H1 (cell line): Measurements from ENCODE around the gene MYLK4. TPM values are rescaled to one million over a fixed set of nuclear protein-coding genes. Genes with fewer than 3 reads are reported as not detected.

Experiments used
- CTCF ChIA-PET: fragments of 300-600 bp; sonication (Branson Sonifier 250); formaldehyde crosslinking; loops from one replicate; lab custom pipeline; 2021; ENCODE audit not compliant: partially characterized antibody; lab: Charles Lee
- POLR2A ChIA-PET: fragments of 300-600 bp; sonication (Branson Sonifier 250); formaldehyde crosslinking; loops from one replicate; lab custom pipeline; 2021; ENCODE audit warnings: inconsistent platforms; ENCODE audit not compliant: partially characterized antibody; lab: Charles Lee
- DNase-seq, 2 experiments: peaks; one replicate each; pipeline versions ENCODE4 v3.0.0 to v3.0.0-alpha.2; 2010 to 2022; ENCODE audit warnings: low spot score in 2 of 2, low read depth in 1 of 2, mixed read lengths in 1 of 2
- FAIRE-seq: peaks from 2 replicates; lab custom pipeline; 2011; peaks lifted over from hg19 to GRCh38; lab: Jason Lieb, UNC
- H2AFZ ChIP-seq: 2 replicates; pipeline ENCODE4 v1.8.1; 2012; ENCODE audit warnings: low read length, inconsistent platforms
- H2AK5ac ChIP-seq: 2 replicates; pipeline ENCODE4 v1.6.1; 2013; ENCODE audit warnings: low read depth, low read length
- H2BK120ac ChIP-seq: replicated peaks from 2 replicates; pipeline ENCODE3; 2013; ENCODE audit warnings: low read depth, low read length, inconsistent platforms
- H2BK12ac ChIP-seq: 2 replicates; pipeline ENCODE4 v1.6.1; 2013; ENCODE audit warnings: low read depth, low read length
- H2BK15ac ChIP-seq: 2 replicates; pipeline ENCODE4 v1.6.1; 2013; ENCODE audit warnings: low read length
- H2BK20ac ChIP-seq: 2 replicates; pipeline ENCODE4 v1.6.1; 2013; ENCODE audit warnings: low read length
- H2BK5ac ChIP-seq: 2 replicates; pipeline ENCODE4 v1.6.1; 2013; ENCODE audit warnings: low read depth, low read length
- H3K14ac ChIP-seq: 2 replicates; pipeline ENCODE4 v1.6.1; 2013; ENCODE audit warnings: inconsistent platforms; ENCODE audit not compliant: insufficient read length
- H3K18ac ChIP-seq: 2 replicates; pipeline ENCODE4 v1.6.1; 2013; ENCODE audit warnings: low read length; ENCODE audit errors: extremely low read depth
- H3K23ac ChIP-seq: 2 replicates; pipeline ENCODE4 v1.6.1; 2013; ENCODE audit warnings: inconsistent platforms; ENCODE audit not compliant: insufficient read length
- H3K23me2 ChIP-seq: 2 replicates; pipeline ENCODE4 v1.6.1; 2013; ENCODE audit warnings: low read depth, low read length
- H3K27ac ChIP-seq: 2 replicates; pipeline ENCODE4 v1.6.1; 2011; ENCODE audit warnings: low read depth, low read length, inconsistent platforms
- H3K27me3 ChIP-seq, 4 experiments: replicated peaks in 1 of 4; 1 replicate in 1 of 4; 2 replicates in 3 of 4; pipeline versions ENCODE4 v1.6.1 to v1.8.1; 2011 to 2013; ENCODE audit warnings: low read length in 3 of 4, mild to moderate bottlenecking in 3 of 4, inconsistent platforms in 2 of 4, mixed read lengths in 2 of 4, moderate library complexity in 1 of 4; ENCODE audit not compliant: control insufficient read depth in 3 of 4, insufficient read depth in 3 of 4; ENCODE audit errors: extremely low read depth in 1 of 4
- H3K36me3 ChIP-seq, 4 experiments: 2 replicates each; pipeline versions ENCODE4 v1.6.1 to v1.8.1; 2011 to 2013; ENCODE audit warnings: mild to moderate bottlenecking in 4 of 4, low read length in 3 of 4, moderate library complexity in 2 of 4, control low read depth in 1 of 4, inconsistent platforms in 1 of 4; ENCODE audit not compliant: insufficient read depth in 4 of 4, control insufficient read depth in 2 of 4
- H3K4ac ChIP-seq: replicated peaks from 2 replicates; pipeline ENCODE3; 2013; ENCODE audit warnings: low read length, low read depth, mixed read lengths, inconsistent platforms; ENCODE audit not compliant: insufficient read length
- H3K4me1 ChIP-seq, 4 experiments: replicated peaks in 1 of 4; 1 replicate in 1 of 4; 2 replicates in 3 of 4; pipeline versions ENCODE4 v1.6.1 to v1.8.1; 2011 to 2013; ENCODE audit warnings: low read length in 3 of 4, inconsistent platforms in 2 of 4, mixed read lengths in 1 of 4; ENCODE audit not compliant: insufficient read depth in 4 of 4, control insufficient read depth in 3 of 4
- H3K4me2 ChIP-seq, 2 experiments: 2 replicates each; pipeline versions ENCODE4 v1.6.1 to v1.8.1; 2011 to 2013; ENCODE audit warnings: low read depth in 2 of 2, low read length in 2 of 2, control low read depth in 1 of 2, inconsistent platforms in 1 of 2, mild to moderate bottlenecking in 1 of 2; ENCODE audit not compliant: insufficient read depth in 1 of 2
- H3K4me3 ChIP-seq, 4 experiments: fragments of 200-600, 300-600 bp in 1 of 4; sonication (generic), shearing (Covaris generic), sonication (Bioruptor Twin) in 1 of 4; 2 replicates each; pipeline versions ENCODE4 v1.5.1 to v1.8.1; 2011 to 2016; ENCODE audit warnings: low read length in 4 of 4, low read depth in 3 of 4, control low read depth in 2 of 4, inconsistent platforms in 2 of 4, mild to moderate bottlenecking in 2 of 4, mixed read lengths in 1 of 4, moderate library complexity in 1 of 4; ENCODE audit not compliant: insufficient read depth in 2 of 4; ENCODE audit errors: extremely low read depth in 1 of 4
- H3K56ac ChIP-seq: replicated peaks from 2 replicates; pipeline ENCODE3; 2013; ENCODE audit warnings: low read depth, mild to moderate bottlenecking, mixed read lengths, low read length, inconsistent platforms; ENCODE audit not compliant: insufficient read length
- H3K79me1 ChIP-seq: 2 replicates; pipeline ENCODE4 v1.6.1; 2013; ENCODE audit warnings: low read depth, low read length, control low read depth
- H3K79me2 ChIP-seq, 2 experiments: 2 replicates each; pipeline versions ENCODE4 v1.6.1 to v1.8.1; 2012 to 2013; ENCODE audit warnings: low read length in 2 of 2, mild to moderate bottlenecking in 2 of 2, inconsistent platforms in 1 of 2; ENCODE audit not compliant: insufficient read depth in 2 of 2, control insufficient read depth in 1 of 2
- H3K9ac ChIP-seq, 4 experiments: replicated peaks in 1 of 4; 1 replicate in 1 of 4; 2 replicates in 3 of 4; pipeline versions ENCODE4 v1.6.1 to v1.8.1; 2011 to 2013; ENCODE audit warnings: low read depth in 3 of 4, low read length in 3 of 4, control low read depth in 2 of 4, mild to moderate bottlenecking in 2 of 4, moderate library complexity in 2 of 4, inconsistent platforms in 1 of 4; ENCODE audit errors: extremely low read depth in 1 of 4
- H3K9me3 ChIP-seq, 2 experiments: 2 replicates each; pipeline versions ENCODE4 v1.6.1 to v1.8.1; 2012 to 2013; ENCODE audit warnings: mild to moderate bottlenecking in 2 of 2, moderate library complexity in 2 of 2, control low read depth in 1 of 2, inconsistent platforms in 1 of 2, low read depth in 1 of 2, low read length in 1 of 2, mixed read lengths in 1 of 2; ENCODE audit not compliant: insufficient read depth in 2 of 2
- H4K20me1 ChIP-seq, 2 experiments: replicated peaks in 1 of 2; 2 replicates each; pipeline versions ENCODE3 to v1.8.1; 2011 to 2013; ENCODE audit warnings: inconsistent platforms in 2 of 2, low read length in 2 of 2, mild to moderate bottlenecking in 1 of 2; ENCODE audit not compliant: insufficient read depth in 2 of 2, control insufficient read depth in 1 of 2
- H4K5ac ChIP-seq: 2 replicates; pipeline ENCODE4 v1.6.1; 2013; ENCODE audit warnings: low read length, low read depth, mixed read lengths, inconsistent platforms; ENCODE audit not compliant: insufficient read length
- H4K8ac ChIP-seq: 2 replicates; pipeline ENCODE4 v1.8.0; 2013; ENCODE audit warnings: mild to moderate bottlenecking, moderate library complexity, low read length, inconsistent platforms; ENCODE audit not compliant: insufficient read depth; ENCODE audit errors: extremely low read depth
- H4K91ac ChIP-seq: replicated peaks from 2 replicates; pipeline ENCODE3; 2013; ENCODE audit warnings: low read length, mixed read lengths, inconsistent platforms; ENCODE audit not compliant: insufficient read length
- BCL11A ChIP-seq, 2 experiments: IDR thresholded peaks; one replicate each; pipeline ENCODE4 v1.6.1; 2011; ENCODE audit warnings: low read depth in 2 of 2, low read length in 2 of 2, mild to moderate bottlenecking in 2 of 2
- CREB1 ChIP-seq: IDR thresholded peaks from 2 replicates; pipeline ENCODE4 v1.6.1; 2012; ENCODE audit warnings: inconsistent platforms
- HDAC6 ChIP-seq: IDR thresholded peaks from one replicate; pipeline ENCODE4 v1.7.1; 2012; ENCODE audit warnings: low read depth, mild to moderate bottlenecking, inconsistent platforms, low read length, moderate library complexity
- JUND ChIP-seq: IDR thresholded peaks from 2 replicates; pipeline ENCODE4 v1.6.1; 2011; ENCODE audit warnings: mild to moderate bottlenecking, improper control_type of control experiment, low read length
- KDM4A ChIP-seq: IDR thresholded peaks from one replicate; pipeline ENCODE4 v1.7.1; 2012; ENCODE audit warnings: low read depth, mild to moderate bottlenecking, moderate library complexity, low read length, inconsistent platforms; ENCODE audit not compliant: severe bottlenecking
- NANOG ChIP-seq: IDR thresholded peaks from 2 replicates; pipeline ENCODE4 v1.6.1; 2011; ENCODE audit warnings: low read length, low read depth, mild to moderate bottlenecking, inconsistent platforms; ENCODE audit not compliant: insufficient read depth, poor library complexity, severe bottlenecking
- RBBP5 ChIP-seq: IDR thresholded peaks from 2 replicates; pipeline ENCODE4 v1.7.1; 2012; ENCODE audit warnings: low read depth, mild to moderate bottlenecking, inconsistent platforms, low read length, moderate library complexity, borderline replicate concordance
- SP1 ChIP-seq: IDR thresholded peaks from 2 replicates; pipeline ENCODE4 v1.6.1; 2011; ENCODE audit warnings: low read depth, low read length
- SP2 ChIP-seq: IDR thresholded peaks from 2 replicates; pipeline ENCODE4 v1.6.1; 2012; ENCODE audit warnings: mild to moderate bottlenecking, low read length, inconsistent platforms
- TAF7 ChIP-seq: optimal IDR thresholded peaks from 2 replicates; pipeline ENCODE3; 2011; ENCODE audit warnings: low read depth, mild to moderate bottlenecking, inconsistent platforms, low read length, moderate library complexity, borderline replicate concordance
- TCF12 ChIP-seq: IDR thresholded peaks from 2 replicates; pipeline ENCODE4 v1.6.1; 2011; ENCODE audit warnings: low read depth, mild to moderate bottlenecking, low read length
- ZNF274 ChIP-seq: IDR thresholded peaks from 2 replicates; pipeline ENCODE4 v1.7.0; 2012; ENCODE audit warnings: low read length, borderline replicate concordance; ENCODE audit errors: extremely low read depth
- WGBS, 2 experiments: shearing (Covaris generic) in 1 of 2; methylation state at CpG; one replicate each; pipeline versions ENCODE4 v1.1.6 to v1.1.7; 2013 to 2015; ENCODE audit warnings: low lambda C conversion rate in 2 of 2, mixed read lengths in 2 of 2, inconsistent platforms in 1 of 2, low coverage in 1 of 2, missing lambda C conversion rate in 1 of 2; ENCODE audit not compliant: insufficient replicate concordance in 2 of 2, insufficient coverage in 1 of 2, insufficient read length in 1 of 2; ENCODE audit errors: extremely low coverage in 1 of 2, missing lambda C conversion rate in 1 of 2; 5-methylcytosine and 5-hydroxymethylcytosine counted together
- polyA plus RNA-seq, 7 experiments: library from polyadenylated mRNA; depleted of rRNA in 3 of 7; stranded (reverse) in 5 of 7; unstranded in 2 of 7; fragments of >200 nt in 5 of 7; fragments of 200-250 nt in 2 of 7; gene quantifications; 1 replicate in 5 of 7; 2 replicates in 1 of 7; 4 replicates in 1 of 7; pipeline versions ENCODE4 v1.2.1 to v1.2.3, GENCODE V29; 2011 to 2013; ENCODE audit warnings: missing spikeins in 2 of 7, mixed read lengths in 2 of 7
- total RNA-seq: library from RNA; stranded (reverse); fragmentation: NEBNext Ultra II Directional; extraction: Animal tissue kit (Norgen Biotek cat#: 25700); gene quantifications from 2 replicates; pipeline ENCODE4 v1.2.1, GENCODE V29; 2021
- TF ChIP-seq, protein P1 (sequence below): IDR thresholded peaks from 2 replicates; pipeline ENCODE4 v1.6.1; 2011; ENCODE audit warnings: low read length, improper control_type of control experiment

Gene MYLK4
- total and polyA plus RNA-seq, 2 of the 8 experiments (the other 6 are each of a cell fraction or from before 2014, with no cell fraction given) = 0.11 to 0.17 TPM

DNA sequence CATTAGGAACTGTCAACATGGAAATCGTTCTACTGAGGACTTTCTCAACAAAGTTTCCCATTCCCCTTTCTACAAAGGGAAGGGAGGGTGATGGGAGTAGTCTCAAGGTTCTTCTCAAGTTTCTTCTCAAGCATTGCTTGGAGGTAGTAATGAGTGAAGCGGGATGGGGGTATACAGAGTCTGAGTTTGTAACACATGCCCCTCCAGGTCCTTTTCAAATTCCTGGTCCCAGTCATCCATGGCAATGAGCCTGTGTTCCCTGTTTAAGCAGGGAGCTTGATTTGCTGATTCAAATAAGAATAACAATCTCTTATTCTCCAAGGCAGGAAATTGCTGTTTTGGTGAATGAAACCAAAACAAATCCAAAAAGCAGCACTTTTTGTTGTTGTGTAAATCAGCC lies 45.5 kb downstream of the MYLK4 start:
- Histone ChIP-seq H2AFZ (peak overlapping the region; percentile 58; the same call in 1 of the 2 replicates), H3K4ac (no peak overlapping the region), H3K79me1 (no peaks in the 10 kb centered on the region), H3K27ac (no peak overlapping the region), H3K18ac (no peak overlapping the region), H3K23ac (no peak overlapping the region), H2BK15ac (no peak overlapping the region), H3K23me2 (no peaks in the 10 kb centered on the region), H4K8ac (no peak overlapping the region), H2AK5ac (no peak overlapping the region), H4K91ac (no peak overlapping the region), H3K4me3 (no peak overlapping the region), H3K79me2 (no peaks in the 10 kb centered on the region), H3K36me3 (no peaks in the 10 kb centered on the region), H2BK12ac (no peak overlapping the region), H3K4me1 (peaks cover 0 to 3% (median 0%) of the 10 kb centered on the region in 4 experiments; a peak in 1 of 7 replicates), H3K56ac (no peak overlapping the region), H3K14ac (no peak overlapping the region), H2BK5ac (no peak overlapping the region), H4K20me1 (no peaks in the 10 kb centered on the region), H2BK120ac (no peak overlapping the region), H3K27me3 (no peaks in the 10 kb centered on the region), H3K9ac (no peak overlapping the region), H3K9me3 (peaks cover 2 to 14% of the 10 kb centered on the region in 2 experiments; a peak in 2 of 4 replicates), H4K5ac (no peak overlapping the region), H2BK20ac (no peak overlapping the region), H3K4me2 (no peak overlapping the region)
- no peak for DNase-seq
- FAIRE-seq = no peak
- 91% methylated on average over 2 of the region's 2 CpGs; no CpG with 5 or more reads in 1 of the 2 experiments for WGBS, 2 experiments
- ChIA-PET POLR2A (interaction anchor here (0.7 kb wide), 1 partner anchor 523 kb away, joined by 3 read pairs; no protein-coding TSS in a partner anchor), CTCF (interaction anchor here (1.0 to 1.7 kb wide), 2 partner anchors 10 to 58 kb away, joined by 3 to 5 read pairs; no protein-coding TSS in a partner anchor)
- no peak for TF ChIP-seq TAF7
- TF ChIP-seq TCF12 = no peak
- TF ChIP-seq ZNF274 = no peak
- TF ChIP-seq BCL11A (IDR thresholded peaks at IDR 0.05; ENCODE audit: low read depth in 2 of 2, low read length in 2 of 2) = no peak
- TF ChIP-seq KDM4A = no peak
- TF ChIP-seq SP2 = no peak
- no peak for TF ChIP-seq HDAC6
- no peak for TF ChIP-seq CREB1
- no peak for TF ChIP-seq SP1
- no peak for TF ChIP-seq RBBP5
- TF ChIP-seq, protein P1, sequence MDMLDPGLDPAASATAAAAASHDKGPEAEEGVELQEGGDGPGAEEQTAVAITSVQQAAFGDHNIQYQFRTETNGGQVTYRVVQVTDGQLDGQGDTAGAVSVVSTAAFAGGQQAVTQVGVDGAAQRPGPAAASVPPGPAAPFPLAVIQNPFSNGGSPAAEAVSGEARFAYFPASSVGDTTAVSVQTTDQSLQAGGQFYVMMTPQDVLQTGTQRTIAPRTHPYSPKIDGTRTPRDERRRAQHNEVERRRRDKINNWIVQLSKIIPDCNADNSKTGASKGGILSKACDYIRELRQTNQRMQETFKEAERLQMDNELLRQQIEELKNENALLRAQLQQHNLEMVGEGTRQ = no peak
- TF ChIP-seq JUND = no peak
- no peak for TF ChIP-seq NANOG
